Stimulated activated CD4-positive, alpha-beta T cell treated with anti-CD3 and anti-CD28 coated beads, TNF-alpha, amount 100 ng/mL, for 24 hours (primary cell): ENCODE measurements around the gene OR2V1.
"Not testable (repeated sequence)": the region's sequence is repeated elsewhere in the genome, so short reads cannot be mapped to it uniquely, and the experiment has no call there.

Source experiments
- DNase-seq, 3 experiments: peaks; one replicate each; pipeline ENCODE4 v3.0.0-alpha.2; 2020; ENCODE audit warnings: low read depth in 3 of 3

Gene OR2V1

DNA sequence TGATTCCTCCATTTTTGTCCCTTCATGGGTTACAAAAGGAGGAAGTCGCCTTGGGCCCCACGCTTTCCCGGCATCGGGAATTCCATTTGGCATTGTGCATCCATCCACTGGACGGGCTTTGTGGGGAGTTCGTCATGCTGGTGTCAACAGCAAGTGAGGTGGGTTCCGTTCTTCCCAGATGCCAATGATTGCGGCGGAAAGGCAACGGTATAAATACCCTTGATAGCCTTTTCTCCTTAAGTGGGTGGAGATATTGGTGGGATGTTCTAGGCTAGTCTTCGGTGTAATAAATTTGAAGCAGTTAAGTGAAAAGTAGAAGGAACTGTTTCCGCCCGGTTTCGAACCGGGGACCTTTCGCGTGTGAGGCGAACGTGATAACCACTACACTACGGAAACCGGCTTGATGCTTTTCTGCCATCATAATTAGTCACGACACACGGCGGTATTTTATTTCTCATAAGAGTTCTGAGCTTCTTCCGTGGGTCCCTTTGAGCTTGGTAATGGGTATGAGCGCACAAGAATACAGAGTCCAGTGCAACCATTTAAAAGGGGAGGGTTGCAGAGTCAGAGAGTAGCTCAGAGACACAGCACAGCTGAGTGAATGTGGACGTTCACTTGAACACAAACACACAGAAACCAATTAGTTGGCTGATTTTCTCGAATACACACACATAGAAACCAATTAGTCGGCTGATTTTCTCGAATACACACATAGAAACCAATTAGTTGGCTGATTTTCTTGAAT, 28.9 kb downstream of the OR2V1 start:
- not testable (repeated sequence) for DNase-seq

DNA sequence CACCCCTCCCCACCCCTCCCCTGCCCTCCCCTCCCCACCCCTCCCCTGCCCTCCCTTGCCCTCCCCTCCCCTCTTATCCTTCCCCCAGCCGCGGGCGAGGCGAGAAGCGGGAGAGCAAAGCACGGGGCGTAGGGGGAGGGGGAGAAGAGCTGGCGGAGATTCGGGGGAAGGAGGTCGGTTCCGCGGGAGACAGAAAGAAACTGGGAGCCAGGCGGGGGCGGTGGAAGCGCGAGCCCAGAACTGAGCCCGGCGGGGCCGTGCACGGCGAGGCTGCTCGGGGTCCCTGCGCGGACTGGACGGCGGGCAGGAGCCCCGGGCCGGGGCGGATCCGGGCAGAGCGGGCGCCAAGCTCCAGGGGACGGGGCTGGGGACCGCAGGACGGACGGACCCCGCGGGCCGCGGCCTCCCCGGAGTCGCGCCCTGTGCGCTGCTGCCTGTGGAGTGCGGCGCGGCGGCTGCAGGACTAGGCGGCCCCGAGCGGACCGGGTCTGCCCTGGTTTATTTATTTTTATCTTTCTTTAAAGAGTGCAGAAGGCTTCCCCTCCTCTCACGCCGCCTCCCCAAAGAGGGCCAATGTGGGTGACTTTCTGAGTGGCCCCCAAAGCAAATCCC, 29.8 kb downstream of the OR2V1 start:
- not testable (repeated sequence) for DNase-seq

DNA sequence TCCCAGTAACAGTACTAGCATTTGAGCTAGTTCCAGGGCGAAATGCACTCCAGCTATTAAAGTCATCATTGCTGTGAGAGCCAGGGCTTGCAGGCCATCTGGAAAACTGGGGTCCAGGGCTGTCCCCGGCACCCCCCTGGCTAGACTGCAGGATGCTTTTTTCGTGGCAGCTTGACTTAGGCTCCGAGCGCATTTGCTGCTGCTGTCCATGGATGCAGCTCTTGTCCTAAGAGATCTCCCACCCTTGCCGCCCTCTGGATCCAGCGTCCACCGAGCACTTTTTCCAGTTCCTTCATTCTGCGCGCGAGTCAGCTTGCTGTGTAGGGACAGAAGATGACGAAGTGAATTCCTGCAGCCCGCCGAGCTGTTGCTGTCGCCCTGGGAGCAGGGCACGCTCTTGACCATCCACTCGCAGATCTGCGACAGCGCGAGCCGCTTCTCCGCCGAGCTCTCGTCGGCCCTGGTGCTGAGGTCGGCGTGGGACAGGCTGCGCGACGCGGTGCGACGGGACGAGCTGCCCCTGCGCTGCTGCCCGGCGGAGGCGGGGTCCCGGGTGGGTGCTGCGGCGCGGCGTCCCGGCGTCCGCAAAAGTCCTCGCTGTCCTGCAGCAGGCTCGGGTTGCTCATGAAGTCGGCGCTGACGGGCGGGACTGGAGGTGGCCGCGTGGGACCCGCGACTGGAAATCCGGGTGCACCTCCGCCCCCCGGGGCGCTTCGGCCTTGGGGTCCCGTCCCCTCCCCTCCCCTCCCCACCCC, 30.7 kb downstream of the OR2V1 start:
- no peak for DNase-seq

DNA sequence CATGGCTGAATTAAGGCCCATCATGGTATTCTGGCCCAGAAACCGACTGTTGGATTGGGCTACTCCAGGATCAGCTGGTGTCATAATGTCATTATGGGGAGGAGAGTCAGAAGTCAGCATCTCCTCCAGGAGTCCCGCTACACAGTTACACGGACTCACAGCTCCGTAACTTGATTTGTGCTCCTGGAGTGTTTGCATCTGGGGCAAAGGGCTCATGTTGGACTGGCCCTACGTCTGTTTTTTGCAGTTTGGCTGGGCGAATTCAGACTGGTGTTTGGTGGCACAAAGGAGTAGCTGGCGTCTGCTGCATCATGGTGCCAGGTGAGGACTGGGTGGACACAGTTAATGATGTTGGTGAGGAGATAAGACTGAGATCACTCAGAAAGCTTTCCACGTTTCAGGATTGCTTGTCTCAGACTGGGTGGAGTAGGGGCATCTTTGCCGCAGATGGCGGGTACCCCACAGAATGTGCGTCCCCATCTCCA, 31.3 kb downstream of the OR2V1 start:
- DNase-seq = no peak

DNA sequence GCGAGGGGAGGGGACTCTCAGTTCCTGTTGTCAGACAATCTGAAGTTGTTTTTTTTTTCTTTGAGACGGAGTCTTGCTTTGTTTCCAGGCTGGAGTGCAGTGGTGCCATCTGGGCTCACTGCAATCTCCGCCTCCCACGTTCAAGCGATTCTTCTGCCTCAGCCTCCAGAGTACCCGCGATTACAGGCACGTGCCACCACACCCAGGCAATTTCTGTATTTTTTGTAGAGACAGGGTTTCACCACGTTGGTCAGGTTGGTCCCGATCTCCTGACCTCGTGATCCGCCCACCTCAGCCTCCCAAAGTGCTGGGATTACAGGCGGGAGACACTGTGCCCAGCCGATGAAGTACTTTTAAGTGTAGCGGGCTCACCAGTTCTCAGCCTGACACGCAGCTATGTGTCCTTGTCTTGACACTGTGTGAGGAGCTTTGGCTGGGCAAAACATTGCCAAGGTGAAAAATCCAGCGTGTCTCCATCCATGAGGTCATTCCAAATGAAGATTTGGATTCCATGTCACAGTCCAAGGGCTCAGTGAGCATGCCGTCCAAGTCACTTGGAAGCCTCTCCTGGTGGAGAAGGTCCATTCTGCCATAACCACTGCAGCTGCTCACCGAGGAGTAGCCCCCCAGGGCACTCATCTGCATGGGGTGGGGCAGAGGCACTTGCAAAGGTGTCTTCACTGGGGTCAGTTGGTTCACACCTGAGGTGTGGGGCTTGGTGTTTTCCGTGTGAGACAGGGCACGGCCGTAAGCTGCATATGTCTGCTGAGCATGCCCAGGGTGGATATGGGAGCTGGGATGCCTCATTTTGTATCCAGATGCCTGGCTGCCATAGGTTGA, 32.0 kb downstream of the OR2V1 start:
- DNase-seq = no peak

DNA sequence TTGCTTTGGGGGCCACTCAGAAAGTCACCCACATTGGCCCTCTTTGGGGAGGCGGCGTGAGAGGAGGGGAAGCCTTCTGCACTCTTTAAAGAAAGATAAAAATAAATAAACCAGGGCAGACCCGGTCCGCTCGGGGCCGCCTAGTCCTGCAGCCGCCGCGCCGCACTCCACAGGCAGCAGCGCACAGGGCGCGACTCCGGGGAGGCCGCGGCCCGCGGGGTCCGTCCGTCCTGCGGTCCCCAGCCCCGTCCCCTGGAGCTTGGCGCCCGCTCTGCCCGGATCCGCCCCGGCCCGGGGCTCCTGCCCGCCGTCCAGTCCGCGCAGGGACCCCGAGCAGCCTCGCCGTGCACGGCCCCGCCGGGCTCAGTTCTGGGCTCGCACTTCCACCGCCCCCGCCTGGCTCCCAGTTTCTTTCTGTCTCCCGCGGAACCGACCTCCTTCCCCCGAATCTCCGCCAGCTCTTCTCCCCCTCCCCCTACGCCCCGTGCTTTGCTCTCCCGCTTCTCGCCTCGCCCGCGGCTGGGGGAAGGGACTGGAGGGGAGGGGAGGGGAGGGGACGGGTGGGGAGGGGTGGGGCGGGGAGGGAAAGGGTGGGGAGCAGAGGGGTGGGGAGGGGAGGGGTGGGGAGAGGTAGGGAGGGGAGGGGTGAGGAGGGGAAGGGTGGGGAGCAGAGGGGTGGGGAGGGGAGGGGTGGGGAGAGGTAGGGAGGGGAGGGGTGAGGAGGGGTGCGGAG, 33.0 kb downstream of the OR2V1 start:
- DNase-seq = not testable (repeated sequence)

DNA sequence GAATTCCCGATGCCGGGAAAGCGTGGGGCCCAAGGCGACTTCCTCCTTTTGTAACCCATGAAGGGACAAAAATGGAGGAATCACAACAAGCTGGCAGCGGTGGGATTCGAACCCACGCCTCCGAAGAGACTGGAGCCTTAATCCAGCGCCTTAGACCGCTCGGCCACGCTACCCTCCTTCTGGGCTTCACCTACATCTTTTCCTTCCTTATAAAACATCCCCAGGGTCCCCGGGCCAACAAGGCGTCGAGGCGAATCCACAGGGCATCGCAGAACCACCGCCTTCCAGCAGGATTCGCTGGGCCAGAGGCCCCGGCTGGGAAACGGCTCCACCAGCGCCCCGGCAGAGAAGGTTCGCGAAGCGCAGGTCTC, 33.6 kb downstream of the OR2V1 start:
- not testable (repeated sequence) for DNase-seq

DNA sequence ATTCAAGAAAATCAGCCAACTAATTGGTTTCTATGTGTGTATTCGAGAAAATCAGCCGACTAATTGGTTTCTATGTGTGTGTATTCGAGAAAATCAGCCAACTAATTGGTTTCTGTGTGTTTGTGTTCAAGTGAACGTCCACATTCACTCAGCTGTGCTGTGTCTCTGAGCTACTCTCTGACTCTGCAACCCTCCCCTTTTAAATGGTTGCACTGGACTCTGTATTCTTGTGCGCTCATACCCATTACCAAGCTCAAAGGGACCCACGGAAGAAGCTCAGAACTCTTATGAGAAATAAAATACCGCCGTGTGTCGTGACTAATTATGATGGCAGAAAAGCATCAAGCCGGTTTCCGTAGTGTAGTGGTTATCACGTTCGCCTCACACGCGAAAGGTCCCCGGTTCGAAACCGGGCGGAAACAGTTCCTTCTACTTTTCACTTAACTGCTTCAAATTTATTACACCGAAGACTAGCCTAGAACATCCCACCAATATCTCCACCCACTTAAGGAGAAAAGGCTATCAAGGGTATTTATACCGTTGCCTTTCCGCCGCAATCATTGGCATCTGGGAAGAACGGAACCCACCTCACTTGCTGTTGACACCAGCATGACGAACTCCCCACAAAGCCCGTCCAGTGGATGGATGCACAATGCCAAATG, 34.1 kb downstream of the OR2V1 start:
- DNase-seq = not testable (repeated sequence)

DNA sequence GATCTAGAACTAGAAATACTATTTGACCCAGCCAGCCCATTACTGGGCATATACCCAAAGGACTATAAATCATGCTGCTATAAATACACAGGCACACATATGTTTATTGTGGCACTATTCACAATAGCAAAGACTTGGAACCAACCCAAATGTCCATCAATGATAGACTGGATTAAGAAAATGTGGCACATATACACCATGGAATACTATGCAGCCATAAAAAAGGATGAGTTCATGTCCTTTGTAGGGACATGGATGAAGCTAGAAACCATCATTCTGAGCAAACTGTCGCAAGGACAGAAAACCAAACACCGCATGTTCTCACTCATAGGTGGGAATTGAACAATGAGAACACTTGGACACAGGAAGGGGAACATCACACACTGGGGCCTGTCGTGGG, 35.8 kb downstream of the OR2V1 start:
- not testable (repeated sequence) for DNase-seq

DNA sequence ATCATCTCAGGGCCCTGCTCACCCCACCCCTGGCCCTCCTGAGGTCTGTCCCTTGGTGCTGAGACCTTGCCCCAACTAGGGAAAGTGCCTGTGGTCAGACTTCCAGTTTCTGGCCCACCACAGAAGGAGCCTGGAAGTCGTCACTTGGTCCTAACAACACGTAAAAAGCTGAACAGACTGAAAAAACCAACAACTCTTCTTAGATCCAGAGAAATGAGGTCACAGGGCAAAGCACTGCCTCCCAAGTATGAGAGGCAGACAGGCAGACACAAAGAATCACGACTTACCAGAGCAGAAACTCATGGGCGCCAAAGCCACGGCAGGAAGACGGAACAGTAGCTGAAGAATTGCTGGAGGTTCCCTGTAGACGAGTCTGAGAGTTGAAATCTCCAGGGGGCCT, 38.5 kb downstream of the OR2V1 start:
- no peak for DNase-seq

DNA sequence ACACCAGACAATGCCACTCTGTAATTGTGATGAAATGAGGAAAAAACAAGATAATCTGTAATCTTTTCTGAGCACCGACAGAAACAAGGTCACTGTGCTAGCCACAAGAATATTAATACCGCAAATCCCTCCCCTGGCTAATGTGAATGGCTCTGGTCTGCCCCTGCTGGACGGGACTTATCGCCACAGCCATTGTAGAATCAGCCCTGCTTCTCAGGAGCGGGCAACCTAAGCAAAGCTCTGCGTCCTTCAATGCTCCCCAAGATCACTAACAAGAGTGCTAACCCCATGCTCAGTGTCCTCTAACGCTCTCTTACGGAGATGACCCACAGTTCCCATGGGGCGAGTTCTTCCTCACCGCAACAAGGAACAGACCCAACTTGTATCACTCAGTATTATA, 42.7 kb downstream of the OR2V1 start:
- DNase-seq = no peak

DNA sequence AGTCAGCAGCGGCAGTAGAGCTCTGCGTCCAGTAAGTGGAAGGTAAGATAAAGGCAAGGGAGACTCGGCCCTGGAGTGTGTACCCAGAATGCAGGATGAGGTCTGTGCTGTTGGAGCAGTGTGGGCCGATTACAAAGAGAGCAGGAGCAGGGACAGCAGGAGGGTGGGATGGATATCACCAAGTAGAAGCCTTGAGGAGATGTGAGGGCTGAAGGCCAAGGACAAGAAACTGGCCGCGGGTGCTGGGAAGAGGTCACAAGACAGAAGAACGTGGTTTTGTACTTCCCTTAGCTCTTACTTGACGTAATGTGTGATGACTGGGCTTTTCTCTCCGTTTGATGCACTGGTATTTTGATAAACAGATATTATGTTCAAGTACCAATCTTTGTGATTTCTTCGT, 43.7 kb downstream of the OR2V1 start:
- no peak for DNase-seq

DNA sequence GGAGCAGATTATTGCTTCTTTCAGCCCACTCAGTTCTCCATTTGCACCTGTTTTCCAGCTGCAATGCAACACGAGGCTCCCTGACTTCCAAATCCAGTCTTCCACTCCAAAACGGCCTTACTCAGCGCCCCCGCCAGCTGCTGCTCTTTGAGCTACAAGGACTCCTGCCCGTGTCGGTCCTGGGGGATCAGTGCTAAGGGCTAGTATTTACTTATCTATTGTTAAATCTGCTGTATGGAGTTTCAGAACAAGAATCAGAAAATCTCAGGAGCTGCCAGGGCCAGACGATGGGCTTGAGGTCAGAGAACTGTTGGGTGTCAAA, 44.1 kb downstream of the OR2V1 start:
- DNase-seq = no peak

DNA sequence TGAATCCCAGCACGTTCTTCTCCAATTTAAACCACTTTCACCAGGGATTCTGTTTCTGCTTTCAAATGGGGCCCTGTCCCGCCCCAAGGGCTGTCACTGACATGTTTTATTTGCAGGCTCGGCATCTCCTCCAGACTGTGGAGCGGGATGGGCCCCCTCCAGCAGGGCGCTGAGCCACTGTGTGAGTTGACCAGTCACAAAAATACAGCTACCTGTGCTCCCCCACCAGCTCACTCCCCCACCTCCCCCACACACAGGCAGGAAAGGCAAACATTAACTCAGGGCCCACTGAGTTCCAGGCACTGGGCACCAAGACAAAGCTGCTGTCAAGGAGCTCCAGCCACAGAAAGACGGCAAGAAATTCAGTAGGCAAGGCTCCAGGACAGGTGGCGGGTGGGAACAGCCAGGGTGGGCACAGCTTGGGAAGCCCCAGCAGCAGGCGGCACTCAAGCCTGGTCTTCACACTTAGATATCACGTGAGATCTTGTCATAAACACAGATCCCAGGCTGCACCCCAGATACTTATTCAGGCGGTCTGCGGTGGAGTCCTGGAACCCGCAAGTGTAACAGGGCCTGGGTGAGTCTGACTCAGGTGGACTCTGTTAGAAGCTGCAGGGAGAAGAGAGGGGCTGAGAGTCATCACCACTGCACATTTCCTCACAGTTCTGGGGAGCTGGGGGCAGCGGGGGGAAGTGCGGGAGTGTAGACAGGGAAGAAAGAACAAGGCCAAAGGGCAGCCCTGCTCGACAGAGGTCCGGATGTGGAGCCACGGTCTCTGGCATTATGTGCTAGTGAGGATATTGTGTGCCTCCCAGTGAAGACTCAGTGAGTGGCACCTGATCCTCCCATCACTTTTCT, 44.7 kb downstream of the OR2V1 start:
- no peak for DNase-seq

DNA sequence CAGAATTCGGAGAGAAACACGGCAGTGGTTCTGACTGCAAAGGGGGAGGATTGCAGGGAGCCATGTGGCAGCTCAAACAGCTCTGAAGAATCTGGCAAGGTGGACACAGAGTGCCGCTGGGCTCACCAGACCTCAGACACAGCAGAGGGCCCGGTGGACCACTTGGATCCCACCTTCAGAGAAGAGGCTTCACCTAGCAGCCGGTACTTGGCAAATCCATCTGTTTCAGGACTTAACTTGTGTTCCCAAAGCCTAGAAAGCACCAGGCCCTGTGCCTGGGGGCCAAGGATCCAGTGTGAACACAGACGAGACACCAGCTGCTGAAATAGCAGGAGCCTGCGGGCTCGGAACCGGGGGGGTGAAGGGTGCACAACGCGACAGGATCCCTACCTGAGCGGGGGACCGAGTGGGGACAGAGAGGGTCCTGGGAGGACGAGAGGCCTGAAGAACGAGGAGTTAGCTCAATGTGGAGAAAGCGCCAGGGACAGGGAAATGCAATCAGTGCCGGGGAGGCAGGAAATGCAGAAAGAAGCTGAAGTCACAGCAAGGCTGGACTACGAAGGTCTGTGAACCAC, 46.3 kb downstream of the OR2V1 start:
- DNase-seq = no peak

DNA sequence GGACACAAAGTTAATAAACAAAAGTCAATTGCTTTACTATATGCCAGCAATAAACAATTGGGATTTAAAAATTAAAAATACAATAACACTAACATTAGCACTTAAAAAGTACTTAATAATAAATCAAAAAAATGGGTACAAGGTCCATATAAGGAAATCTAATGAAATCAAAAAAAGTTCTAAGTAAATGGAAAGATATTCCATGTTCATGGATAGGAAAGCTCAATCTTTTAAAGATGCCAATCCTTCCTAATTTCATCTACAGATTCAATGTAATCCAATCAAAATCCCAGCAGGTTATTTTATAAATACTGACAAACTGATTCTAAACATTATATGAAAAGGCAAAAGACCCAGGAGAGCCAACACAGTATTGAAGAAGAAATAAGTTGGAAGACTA, 49.0 kb downstream of the OR2V1 start:
- no peak for DNase-seq

DNA sequence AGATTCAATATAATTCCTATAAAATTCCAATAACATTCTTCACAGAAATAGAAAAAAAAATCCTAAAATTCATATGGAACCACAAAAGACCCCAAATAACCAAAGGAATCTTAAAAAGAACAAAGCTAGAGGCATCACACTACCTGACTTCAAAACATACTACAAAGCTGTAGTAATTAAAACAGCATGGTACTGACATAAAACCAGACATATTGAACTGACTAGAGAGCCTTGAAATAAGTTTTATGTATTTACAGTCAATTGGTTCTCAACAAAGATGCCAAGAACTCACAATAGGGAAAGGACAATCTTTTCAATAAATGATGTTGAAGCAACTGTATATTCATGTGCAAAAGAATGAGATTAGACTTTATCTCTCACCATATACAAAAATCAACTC, 54.0 kb downstream of the OR2V1 start:
- DNase-seq = no peak
